Hematopoietic multipotent progenitor cell (in vitro differentiated cells): ENCODE data around the gene KIF22. TPM values are rescaled to one million over a fixed set of nuclear protein-coding genes. Genes with fewer than 3 reads are reported as not detected.
A peak's percentile ranks its signal among the peaks of the same experiment; 100 is the strongest.
"Not testable (repeated sequence)": the region's sequence is repeated elsewhere in the genome, so short reads cannot be mapped to it uniquely, and the experiment has no call there.

ENCODE experiments used
- DNase-seq, 3 donors: peaks; one replicate each; pipeline ENCODE4 v3.0.0-alpha.2; 2011 to 2015; ENCODE audit warnings: low read depth in 2 of 3, low spot score in 2 of 3
- total RNA-seq: library from RNA; depleted of rRNA; stranded (reverse); fragments of >200 nt; gene quantifications from one replicate; pipeline ENCODE4 v1.2.3, GENCODE V29; 2012

The KIF22 gene
- total RNA-seq, 1 donor: 73.8 TPM

DNA sequence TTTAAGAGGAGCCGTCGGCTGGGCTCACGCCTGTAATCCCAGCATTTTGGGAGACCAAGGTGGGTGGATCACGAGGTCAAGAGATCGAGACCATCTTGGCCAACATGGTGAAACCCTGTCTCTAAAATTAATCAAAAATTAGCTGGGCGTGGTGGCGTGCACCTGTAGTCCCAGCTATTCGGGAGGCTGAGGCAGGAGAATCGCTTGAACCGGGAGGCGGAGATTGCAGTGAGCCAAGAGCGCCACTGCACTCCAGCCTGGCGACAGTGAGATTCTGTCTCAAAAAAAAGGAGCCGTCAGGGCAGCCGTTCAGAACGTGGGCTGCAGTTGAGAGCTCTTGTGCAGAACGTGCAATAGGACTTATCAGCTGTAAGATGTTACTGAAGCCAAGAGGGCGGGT lies 2.6 kb downstream of the KIF22 start:
- not testable (repeated sequence) for DNase-seq

DNA sequence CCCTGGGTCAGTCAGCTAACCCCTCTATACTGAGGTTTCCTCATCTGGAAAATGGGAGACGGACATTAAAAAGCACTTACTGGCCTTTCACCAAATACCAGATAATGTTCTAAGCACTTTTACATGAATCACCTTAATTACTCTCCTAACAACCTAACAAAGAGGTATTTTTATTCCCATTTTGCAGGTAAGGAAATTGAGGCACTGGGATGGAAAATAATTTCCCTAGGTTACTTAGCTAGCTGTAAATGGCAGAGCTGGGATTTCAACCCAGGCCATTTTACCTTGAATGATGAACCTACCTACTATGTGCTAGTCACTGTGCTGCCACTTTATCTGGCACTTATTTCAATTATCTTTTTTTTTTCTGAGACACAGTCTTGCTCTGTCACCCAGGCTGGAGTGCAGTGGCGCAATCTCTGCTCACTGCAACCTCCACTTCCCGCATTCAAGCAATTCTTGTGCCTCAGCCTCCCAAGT lies 3.7 kb downstream of the KIF22 start:
- no peak for DNase-seq

DNA sequence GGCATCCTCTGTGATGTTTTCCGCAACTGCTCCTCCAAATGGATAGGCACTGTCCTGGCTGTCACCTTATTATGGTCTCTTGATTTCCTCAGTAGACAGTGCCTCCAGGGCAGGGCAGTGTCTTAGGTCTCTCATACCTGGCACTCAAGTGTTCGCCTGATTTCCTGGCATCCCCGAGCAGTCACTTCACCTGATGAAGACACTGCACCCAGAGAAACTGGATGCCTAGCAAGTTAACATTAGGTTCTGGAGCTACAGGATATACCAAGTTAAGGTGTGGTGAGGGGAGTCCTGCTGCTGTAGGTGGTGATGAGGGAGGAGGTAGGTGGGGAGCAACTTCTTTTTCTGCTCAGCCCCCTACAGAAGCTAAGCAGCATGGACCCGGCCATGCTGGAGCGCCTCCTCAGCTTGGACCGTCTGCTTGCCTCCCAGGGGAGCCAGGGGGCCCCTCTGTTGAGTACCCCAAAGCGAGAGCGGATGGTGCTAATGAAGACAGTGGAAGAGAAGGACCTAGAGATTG lies 11.9 kb downstream of the KIF22 start:
- no peak for DNase-seq

DNA sequence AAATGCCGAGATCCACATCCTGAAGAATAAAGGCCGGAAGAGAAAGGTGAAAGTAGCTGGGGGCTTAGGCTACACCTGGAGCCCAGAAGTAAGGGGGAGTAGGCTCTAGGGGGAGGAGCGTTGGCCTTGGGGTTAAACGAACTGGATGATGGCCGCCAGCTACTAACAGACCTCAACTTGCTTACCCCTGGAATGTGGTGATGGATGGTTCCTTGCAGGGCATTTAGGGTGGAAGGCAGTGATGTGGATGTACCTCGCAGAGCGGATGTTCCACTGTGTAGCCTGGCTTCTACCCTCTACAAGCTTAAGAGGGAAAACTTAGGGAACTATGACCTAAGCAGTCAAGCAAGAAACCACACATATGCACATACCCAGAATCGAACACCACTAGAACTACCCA lies 13.5 kb downstream of the KIF22 start:
- DNase-seq: no peak

DNA sequence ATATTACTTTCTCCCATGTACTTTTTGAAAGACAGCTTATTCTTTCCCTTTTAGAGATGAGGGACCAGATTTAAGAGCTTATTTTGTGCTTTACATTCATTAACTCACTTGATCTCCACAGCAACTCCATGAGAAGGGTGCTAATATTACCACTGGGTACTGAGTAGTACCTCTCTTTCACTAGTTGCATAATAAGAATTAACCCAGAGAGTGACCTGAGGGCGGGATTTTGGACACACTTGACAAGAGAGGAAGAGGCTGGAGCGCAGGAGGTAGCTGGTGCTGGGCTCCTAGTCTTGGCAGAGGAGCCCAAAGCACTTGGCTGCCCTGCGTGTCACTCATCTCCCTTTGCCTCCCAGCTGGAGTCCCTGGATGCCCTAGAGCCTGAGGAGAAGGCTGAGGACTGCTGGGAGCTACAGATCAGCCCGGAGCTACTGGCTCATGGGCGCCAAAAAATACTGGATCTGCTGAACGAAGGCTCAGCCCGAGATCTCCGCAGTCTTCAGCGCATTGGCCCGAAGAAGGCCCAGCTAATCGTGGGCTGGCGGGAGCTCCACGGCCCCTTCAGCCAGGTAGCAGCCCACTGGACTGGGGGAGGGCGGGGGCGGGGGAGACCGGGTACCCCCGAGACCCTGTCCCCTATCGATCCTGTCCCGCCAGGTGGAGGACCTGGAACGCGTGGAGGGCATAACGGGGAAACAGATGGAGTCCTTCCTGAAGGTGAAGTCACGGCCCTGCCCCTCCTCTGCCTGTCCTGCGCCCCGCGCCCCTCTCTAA lies 14.1 kb downstream of the KIF22 start:
- no peak for DNase-seq

DNA sequence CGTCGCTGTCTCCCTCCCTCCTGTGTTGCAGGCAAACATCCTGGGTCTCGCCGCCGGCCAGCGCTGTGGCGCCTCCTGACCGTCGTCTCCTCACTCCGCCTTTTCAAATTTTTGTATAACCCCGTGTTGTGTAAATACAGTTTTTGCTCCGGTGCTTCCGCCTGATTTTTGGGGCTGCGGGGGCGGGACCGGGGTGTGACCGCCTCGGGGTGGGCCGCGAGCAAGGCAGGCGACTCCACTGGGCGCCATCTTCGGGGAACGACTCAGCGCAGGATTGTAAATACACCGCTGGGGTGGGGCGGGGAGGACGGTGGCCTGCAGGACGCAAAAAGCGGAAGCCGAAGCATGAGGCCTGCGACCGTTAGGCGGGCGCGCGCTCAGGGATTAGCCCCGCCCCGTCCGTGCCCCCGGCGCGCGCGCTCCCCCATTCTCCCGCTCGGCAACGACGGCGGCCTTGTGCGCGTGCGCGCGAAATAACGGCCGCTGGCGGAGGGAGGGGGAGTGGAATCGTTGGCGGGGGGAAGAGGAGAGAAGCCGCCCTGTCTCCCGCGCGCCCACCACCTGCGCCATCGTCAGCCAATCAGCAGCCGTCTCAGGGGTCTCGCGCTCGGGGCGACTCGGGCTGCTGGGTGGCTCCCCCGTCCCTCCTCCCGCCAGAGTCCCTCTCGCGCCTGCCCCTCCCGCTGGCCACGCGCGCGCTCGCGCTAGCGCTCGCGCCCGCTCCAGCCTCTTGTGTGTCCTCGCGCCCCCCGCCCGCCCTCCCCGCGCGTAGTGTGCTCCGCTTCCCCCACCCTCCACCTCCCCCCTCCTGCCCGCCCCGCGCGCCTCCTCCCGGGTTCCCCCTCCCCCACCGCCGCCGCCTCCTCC lies 14.9 kb downstream of the KIF22 start:
- peak; percentile 95 to 99 (median 98) for DNase-seq

DNA sequence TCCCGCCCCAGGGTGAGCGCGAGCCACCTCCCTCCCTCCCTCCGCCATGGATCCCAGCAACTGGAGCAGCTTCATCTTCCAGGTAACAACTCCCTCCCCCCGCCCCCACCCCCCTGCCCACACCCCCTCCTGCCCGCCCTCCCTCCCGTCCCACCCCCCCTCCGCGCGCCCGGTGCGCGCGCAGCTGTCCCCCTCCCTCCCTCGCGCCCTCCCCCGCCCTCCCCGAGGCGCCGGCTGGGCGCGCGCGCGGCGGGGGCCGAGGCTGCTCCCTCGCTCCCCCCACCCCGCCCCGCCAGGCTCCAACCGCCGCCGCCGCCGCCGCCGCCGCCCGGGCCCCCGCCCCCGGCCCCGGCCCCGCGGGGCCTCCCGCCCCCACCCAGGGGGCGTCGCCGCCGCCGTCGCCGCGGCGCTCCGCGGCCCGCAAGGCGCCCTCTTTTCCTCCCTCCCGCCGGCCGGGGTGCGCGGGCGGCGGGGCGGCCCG lies 15.6 kb downstream of the KIF22 start, which contains the start of gene MAZ:
TSS of gene MAZ (plus strand) at position 431 of the 481 bp plus-strand sequence. CDS start 173 bp downstream, outside the sequence.
- DNase-seq: no peak

DNA sequence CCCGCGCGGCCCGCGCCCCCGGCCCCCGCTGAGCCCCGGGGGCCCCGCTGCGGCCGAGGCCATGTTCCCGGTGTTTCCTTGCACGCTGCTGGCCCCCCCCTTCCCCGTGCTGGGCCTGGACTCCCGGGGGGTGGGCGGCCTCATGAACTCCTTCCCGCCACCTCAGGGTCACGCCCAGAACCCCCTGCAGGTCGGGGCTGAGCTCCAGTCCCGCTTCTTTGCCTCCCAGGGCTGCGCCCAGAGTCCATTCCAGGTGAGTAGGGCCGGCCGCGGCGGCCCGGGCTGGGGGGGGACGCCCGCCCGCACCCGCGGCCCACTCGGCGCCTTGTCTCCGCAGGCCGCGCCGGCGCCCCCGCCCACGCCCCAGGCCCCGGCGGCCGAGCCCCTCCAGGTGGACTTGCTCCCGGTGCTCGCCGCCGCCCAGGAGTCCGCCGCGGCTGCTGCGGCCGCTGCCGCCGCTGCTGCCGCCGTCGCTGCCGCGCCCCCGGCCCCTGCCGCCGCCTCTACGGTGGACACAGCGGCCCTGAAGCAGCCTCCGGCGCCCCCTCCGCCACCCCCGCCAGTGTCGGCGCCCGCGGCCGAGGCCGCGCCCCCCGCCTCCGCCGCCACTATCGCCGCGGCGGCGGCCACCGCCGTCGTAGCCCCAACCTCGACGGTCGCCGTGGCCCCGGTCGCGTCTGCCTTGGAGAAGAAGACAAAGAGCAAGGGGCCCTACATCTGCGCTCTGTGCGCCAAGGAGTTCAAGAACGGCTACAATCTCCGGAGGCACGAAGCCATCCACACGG lies 16.3 kb downstream of the KIF22 start:
- DNase-seq: peak in 1 of 3 donors; percentile 60

DNA sequence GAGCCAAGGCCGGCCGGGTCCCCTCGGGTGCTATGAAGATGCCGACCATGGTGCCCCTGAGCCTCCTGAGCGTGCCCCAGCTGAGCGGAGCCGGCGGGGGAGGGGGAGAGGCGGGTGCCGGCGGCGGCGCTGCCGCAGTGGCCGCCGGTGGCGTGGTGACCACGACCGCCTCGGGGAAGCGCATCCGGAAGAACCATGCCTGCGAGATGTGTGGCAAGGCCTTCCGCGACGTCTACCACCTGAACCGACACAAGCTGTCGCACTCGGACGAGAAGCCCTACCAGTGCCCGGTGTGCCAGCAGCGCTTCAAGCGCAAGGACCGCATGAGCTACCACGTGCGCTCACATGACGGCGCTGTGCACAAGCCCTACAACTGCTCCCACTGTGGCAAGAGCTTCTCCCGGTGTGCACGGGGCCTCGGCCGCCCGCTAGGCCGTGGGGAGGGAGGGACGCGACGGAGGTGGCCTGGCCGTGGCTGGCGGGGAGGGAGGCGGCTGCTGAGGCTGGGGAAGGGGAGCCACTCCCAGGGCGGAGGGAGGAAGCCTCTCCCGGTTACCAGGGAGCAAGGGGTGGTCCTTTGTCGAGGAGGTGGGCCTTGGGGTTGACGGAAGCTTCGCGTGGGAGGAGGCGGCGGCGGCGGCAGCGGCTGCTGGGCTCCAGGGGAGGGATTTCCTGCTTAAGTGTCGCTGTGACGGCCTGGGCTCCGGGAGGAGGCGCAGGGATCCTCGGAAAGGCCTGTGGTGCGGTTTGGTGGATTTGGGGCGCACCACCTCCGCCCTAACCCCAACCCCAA lies 17.1 kb downstream of the KIF22 start:
- DNase-seq: peak; percentile 86 to 89 (median 89)

DNA sequence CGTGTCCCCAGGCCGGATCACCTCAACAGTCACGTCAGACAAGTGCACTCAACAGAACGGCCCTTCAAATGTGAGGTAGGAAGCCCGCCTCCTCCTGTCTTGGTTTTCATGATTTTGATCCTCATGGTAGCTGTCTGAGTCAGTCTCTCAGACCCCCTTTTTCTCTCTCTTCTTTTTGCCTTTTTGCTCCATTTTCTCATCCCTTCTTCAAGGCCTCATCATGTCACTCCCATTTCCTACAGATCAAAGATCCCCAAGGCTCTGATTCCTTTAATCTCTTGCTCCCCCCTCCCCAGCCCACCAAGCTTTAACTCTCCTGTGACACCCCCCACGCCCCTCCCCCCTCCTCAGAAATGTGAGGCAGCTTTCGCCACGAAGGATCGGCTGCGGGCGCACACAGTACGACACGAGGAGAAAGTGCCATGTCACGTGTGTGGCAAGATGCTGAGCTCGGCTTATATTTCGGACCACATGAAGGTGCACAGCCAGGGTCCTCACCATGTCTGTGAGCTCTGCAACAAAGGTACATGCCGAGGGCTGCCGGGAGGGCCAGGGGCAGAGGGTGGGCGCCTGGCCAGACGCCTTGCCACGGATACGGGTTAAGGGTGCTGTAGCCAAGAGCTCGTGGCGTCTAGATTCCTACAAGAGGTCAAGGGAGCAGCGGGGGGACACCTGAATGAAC lies 17.8 kb downstream of the KIF22 start:
- DNase-seq: no peak

DNA sequence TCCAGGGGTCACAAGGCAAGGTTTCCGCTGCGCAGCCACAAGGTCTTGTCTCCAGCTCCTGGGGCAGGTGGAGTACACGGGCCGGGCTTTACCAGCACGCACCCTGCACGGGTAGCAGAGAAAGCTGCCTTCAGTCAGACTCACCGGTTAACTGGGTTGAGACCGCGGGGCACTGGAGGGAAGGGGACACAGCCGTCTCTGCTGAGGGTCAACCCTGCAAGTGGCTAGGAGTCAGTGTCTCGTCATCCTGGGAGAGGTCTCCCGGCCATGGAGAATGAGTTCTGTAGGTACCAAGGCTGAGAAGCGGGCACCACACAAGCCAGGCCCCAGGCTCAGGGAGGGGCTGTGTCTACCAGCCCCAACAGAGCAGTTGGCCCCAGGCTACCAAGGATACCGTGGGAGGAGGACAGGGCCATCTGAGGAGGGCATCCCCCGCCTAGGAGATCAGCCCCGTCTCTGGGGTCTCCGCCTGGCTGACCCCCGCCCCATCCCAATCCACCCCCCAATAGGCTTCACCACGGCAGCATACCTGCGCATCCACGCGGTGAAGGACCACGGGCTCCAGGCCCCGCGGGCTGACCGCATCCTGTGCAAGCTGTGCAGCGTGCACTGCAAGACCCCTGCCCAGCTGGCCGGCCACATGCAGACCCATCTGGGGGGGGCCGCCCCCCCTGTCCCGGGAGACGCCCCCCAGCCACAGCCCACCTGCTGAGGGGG lies 18.6 kb downstream of the KIF22 start:
- DNase-seq: no peak

DNA sequence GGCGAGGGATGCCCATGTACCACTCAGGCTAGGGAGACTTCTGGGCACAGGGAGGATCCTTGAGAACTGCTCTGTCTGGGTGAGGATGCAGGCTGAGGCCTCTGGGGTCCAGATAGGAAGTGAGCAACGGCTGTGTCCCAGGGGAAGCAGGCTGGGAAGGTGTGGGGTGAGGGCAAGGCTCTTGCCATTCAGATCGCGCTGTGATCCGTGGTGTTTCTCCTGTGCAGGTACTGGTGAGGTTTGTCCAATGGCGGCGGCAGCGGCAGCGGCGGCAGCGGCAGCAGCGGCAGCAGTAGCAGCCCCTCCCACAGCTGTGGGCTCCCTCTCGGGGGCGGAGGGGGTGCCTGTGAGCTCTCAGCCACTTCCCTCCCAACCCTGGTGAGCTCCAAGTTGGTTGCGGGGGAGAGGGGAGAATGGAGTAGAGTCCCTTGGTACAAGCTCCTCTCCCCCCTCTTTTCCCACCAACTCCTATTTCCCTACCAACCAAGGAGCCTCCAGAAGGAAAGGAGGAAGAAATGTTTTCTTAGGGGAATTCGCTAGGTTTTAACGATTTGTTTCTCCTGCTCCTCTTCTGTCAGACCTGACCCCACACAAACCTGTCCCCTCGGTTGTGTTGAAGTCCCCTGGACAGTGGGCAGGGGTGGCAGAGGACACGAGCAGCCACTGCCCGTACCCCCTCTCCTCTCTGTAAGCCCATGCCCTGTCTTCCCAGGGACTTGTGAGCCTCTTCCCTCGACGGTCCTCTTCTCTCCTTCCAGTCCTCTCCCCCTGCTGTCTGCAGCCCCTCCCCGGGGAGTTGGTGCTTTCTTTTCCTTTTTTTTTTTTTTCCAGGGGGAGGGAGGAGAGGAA lies 19.5 kb downstream of the KIF22 start:
- DNase-seq: no peak

DNA sequence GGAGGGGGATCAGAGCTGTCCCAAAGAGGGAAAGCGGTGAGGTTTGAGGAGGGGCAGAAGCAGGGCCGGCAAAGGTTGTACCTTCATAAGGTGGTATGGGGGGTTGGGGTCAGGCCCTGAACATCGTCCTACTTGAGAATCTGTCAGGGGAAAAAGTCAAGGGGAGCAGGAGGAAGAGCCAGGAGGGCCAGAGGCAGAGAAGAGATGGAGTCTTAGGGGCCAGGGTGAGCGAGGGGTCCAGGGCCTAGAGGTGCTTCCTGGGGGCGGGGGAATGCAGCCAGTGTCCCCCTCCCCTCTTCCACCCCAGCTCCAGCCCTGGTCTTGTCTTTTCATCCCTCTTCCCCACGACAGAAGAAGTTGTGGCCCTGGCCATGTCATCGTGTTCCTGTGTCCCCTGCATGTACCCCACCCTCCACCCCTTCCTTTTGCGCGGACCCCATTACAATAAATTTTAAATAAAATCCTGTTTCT lies 20.2 kb downstream of the KIF22 start:
- DNase-seq: no peak

DNA sequence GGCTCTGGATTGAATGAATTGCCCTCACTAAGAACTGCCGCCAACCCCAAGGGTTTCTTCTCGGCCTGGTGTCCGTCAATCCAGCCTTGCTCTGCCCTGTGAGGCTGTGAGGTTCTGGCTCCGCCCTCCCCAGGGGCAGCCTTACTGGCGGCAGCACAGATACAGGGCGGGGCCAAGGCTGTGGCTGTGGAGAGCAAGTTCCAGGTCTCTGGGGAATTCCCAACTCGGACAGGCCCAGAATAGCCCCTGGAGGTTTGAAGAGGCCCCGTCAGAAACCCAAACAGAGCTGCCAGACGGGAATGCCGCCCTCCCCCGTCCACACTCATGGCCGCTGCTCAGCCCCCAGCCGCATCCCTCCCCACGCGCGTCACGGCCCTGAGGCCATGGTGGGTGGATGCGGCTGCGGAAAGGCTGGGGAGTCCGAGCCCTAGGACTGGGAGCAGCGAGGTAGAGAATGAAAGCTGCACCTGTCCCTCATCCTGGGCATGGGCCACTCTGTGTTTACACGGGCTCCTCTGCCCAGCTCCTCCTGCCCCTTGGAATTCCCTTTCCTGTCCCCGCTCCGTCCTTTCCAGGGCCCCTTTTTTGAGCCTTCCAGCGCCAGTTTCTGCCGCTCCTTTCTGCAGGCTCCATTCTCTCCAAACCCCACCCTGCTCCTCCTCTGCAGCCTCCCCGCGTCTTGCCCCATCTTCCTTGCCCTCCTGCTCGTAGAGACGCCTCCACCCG lies 20.8 kb downstream of the KIF22 start:
- DNase-seq: peak in 2 of 3 donors; percentile 73 to 75

DNA sequence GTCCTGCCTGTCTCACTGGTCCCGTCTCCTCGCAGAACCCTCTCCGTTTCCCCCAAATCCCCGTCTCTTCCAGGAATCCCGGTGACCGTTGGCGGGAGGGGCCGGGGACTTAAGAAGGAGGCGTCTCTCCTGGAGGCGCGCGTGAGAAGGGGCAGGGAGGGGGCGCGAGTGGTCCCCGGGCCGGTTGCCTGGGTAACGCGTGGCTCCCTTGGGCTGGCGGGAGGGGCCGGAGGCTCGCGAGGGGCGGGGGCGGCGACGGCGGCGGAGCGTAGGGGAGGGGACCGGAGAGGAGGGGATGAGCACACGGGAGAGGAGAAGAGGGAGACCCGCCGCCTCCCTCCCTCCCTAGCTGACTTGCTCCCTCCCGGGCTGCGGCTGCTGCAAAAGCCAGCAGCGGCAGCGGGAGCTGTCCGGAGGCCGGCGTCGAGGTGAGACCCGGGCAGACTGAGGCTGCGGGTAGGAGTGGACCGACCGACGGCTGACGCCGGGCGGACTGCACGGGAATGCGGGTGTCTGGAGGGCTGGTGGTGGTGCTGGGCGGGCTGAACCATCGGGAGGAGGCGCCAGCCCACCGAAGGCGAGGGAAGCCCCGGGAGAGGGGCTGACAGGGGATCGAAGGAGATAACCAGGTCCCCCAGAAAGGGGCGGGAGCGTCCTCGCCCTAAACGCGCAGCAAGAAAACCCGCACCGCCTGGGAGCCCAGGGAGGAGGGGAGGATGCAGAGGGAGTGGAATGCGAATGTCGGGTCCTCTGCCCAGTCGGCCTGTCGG lies 21.5 kb downstream of the KIF22 start, which contains the start of gene PRRT2:
TSS of gene PRRT2 (plus strand) at position 298 of the 770 bp plus-strand sequence. CDS start 862 bp downstream, outside the sequence.
- peak in 1 of 3 donors; percentile 21 for DNase-seq
